Activated gamma-delta T cell (primary cell): Measurements from ENCODE around the gene ARHGAP26.

Experiments
- DNase-seq: peaks from one replicate; lab custom pipeline; 2025; lab: John Stamatoyannopoulos, UW

The ARHGAP26 gene

DNA sequence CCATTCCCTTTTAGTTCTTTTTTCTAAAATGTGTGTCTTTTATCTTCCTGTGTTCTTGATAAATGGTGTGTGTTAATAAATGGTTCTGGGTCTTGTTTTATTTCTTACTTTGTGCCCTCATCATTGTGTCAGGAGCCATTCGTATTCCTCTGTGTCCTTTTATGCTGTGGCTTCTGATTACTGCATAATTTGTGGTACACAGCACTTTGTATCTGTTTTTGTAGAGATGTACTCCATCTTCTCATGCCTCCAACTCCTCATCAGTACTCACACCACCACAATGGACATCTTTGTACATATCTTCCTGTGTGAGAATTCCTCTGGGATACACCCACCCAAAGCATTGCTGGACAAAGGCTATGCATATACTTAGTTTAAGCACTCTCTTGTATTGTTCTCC, 247.4 kb downstream of the ARHGAP26 start:
- DNase-seq, result no peak

DNA sequence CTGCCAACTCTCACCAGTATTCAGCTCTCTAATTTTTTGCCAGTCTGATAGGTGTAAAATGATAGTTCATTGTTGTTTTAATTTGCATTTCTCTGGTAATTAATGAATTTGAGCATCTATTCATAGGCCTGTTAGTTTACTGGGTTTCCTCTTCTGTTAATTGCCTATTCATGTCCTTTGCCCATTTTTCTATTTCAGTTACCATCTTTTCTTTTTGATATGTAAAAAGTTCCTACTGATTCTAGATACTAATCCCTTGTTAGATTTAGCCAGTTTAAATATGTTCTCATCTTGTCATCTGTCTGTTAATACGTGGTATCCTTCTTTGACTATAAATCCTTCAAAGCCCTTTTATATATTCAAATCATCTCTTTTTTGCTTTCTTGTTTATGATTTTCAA, 247.8 kb downstream of the ARHGAP26 start:
- DNase-seq, result no peak

DNA sequence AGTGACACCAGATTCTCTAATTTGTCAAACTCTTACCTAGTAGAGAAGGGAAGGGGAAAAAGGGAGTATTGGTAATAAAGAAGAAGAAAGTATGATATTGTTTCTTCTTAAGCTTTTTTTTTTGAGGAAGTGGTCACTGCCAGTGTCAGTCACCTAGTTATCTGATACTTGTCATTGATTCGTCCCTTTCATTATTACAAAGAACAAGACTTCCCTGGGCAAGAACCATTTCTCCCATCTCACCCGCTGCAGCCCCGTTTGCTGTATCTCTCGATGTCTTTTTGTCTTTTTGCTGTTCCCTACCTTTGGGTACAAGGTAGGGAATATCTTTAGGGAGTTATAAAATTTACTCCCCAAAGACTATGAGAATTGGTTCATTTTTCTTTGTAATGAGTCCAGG, 249.0 kb downstream of the ARHGAP26 start:
- no peak for DNase-seq

DNA sequence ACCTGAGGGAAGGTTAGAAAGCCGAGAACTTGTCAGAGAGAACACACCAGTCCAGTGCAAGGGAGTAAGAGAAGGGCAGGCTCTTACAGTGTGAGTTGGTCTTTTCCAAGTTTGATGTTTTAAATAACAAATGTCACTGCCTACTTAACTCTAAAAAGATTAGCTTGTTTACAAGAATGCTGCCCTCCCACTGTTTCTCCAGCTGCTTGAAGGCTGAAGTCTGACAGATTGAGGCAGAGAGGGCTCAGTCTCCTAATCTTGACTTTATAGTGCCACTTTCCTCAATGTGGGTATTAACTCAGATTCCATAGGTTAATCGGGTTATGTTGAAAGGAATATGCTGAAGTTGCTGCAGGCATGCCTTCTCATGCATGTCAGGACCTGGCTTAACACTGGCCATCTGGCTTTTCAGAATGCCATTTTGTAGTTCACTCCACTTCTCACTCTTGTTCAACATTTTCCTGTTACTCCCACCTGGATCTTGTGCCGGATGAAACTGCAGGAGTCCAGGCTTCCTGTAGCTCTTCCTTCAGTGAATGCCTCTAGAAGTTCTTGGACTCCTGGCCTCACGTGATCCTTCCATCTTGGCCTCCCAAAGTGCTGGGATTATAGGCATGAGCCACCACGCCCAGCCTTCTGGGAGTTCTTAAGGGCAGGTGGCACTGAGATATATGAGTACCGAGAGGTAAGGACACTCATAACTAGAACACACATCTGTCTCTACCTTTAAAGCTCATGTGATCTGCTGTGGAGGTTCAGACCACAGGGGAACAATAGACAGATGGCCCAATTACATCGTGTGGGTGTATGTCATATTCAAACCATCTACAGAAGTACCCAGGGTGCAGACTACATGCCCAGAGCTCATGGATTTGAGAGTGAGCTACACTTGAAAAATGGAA, 249.7 kb downstream of the ARHGAP26 start:
- no peak for DNase-seq

DNA sequence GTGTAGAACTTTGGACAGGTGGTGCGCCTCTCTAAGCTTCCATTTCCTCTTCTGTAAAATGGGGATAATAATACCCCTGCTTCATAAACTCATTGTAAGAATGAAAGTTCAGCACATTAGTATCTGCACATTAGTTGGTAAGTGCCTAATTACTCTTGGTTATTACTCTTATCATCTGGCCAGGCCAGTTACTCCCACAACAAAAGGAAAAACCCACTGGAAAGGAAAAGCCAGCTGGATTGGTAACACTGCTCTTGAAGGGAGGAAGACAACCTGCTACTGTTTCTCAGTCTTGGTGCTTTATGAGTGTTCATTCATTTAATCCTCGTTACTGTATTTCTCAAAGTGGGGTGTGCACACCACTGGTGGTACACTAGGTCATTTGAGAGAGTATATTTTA, 251.4 kb downstream of the ARHGAP26 start:
- DNase-seq, result no peak

DNA sequence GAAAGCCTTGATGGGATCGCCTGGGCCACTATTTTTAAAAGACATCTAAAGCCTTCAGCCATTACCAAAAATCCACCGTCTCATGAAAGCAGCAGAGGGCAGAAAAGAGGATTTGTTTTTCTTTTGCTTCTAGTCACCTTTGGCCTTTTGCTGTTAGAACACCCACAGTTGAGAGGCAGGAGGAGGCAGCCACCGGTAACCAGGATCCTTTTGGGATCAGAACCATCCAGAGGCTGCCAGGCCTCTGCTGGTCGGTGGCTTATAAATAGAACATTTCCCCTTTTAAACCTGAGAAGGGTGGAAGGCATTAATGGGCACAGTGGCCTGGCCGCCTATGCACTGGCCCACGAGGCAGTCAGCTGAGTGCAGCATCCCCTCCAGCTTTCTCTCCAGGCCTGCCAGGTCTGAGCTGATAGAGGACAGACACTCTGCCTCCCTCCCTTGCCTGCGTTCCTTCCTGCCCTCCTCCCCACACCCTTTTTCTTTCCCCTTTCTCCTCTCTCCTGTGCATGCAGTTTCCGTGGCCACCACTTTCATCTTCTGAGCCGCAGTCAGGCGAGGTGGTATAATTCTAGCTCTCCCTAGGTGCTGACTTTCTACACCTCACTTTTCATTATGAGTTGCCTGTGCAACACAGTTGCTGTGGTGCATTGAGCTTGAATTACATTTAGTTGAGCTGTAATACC, 253.4 kb downstream of the ARHGAP26 start:
- no peak for DNase-seq

DNA sequence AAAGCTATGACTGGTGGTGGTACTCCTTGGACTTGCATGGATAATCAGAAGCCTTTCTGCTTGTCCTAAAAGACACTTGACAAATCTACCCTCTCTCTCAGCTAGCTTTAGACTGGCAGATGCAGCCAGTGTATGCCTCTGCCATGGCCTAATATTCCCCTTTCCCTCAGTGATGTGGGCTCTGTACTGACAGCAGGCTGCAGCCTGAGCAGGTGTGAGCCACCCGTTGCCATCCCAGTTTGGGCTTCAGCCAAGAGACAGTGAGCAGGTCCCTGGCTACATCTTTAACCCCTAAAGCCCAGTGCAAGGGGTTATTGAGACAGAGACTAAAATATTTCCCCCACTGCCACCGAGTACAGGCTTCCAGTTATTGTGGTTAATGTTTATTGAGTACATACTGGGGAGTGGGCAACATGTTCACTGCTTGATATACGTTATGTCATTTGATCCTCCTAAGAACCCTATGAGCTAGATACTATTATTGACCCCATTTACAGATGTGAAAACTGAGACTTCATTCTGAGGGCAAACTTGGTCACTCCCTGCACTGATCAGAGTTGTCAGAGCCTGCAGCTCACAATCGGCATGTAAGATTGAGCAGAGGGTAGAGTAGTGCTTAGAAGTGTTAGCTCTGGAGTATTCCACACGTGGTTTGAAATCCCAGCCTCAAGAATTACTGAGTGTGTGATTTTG, 254.2 kb downstream of the ARHGAP26 start:
- no peak for DNase-seq

DNA sequence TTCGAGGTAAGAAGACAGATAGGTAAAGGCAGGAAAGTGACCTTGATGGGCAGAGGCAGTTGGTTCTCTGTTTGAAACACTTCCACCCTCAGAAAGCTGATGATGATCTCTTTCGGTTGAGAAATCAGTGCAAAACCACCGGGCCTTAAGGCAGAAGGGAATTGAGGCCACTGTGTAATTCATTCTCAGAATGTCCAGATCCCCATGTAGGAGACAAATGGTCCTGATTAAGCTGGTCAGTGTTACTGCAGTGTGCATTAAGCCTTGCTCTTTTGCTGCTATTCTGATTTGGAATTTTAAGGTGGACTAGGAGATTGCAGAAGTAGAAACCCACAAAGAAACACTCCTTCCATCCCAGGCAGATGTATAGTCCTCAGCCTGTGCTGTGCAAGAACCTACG, 255.2 kb downstream of the ARHGAP26 start:
- DNase-seq, result no peak

DNA sequence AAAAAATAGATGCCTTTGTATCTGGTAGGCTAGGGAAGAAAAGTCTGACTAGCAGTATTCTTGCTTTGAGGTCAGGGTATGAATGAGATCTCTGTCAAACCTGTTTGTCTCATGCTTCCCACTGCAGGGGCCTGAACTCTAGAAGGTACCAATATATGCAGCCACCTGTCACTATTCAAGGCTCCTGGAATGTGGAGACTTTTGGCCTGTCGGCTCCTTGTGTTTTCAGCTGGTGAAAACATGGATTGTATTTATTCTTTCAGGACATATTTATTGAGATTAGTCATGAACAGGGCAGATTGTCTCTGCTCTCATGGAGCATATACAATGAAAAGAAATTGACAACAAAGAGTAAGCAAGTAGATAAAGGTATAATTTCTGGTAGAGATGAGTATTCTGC, 255.8 kb downstream of the ARHGAP26 start:
- DNase-seq, result no peak

DNA sequence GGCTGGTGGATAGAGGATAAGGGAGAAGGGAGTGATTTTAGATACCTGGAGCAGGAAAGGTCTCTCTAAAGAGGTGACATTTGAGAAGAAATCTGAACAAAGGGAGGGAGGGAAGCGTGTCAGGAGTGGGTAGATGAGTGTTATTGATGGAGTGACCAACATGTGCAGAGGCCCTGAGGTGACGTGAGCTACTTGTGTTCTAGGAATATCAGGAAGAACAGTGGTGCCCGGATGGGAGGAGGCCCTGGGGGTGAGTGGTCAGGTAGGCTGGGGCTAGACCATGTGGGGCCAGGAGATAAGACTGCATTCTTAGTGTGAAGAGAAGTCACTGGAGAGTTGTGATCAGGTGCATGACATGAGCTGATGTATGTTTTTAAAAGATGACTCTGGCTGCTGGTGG, 256.2 kb downstream of the ARHGAP26 start:
- no peak for DNase-seq

DNA sequence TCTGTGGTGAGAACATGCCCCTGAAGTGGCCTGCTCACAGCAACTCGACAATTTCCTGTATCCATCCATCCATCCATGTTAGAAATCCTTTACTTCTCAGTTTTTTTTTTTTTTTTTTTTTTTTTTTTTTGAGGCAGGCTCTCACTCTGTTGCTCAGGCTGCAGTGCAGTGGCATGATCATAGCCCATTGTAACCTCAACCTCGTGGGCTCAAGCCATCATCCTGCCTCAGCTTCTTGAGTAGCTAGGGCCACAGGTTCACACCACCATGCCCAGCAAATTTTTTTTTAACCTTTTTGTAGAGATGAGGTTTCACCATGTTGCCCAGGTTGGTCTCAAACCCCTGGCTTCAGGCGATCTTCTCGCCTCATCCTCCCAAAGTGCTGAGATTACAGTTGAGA, 259.1 kb downstream of the ARHGAP26 start:
- DNase-seq, result no peak

DNA sequence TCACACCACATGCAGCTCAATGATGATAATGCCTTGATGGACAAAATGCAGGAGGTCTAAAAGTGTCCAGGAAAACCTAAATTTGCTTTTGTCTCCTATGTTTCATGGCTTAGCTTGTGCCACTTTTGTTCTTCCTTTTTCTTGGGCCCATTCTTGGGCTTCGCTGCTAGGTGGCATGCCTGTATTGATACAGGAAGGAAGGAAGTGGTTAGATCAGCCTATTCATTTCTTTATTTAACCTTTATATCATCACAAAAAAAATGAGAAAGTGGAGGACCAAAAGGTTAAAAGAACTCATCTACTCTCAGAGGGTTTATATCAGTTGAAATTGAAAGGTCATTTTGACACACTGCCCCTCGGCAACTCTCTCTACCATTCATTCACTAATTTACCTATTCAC, 260.2 kb downstream of the ARHGAP26 start:
- no peak for DNase-seq

DNA sequence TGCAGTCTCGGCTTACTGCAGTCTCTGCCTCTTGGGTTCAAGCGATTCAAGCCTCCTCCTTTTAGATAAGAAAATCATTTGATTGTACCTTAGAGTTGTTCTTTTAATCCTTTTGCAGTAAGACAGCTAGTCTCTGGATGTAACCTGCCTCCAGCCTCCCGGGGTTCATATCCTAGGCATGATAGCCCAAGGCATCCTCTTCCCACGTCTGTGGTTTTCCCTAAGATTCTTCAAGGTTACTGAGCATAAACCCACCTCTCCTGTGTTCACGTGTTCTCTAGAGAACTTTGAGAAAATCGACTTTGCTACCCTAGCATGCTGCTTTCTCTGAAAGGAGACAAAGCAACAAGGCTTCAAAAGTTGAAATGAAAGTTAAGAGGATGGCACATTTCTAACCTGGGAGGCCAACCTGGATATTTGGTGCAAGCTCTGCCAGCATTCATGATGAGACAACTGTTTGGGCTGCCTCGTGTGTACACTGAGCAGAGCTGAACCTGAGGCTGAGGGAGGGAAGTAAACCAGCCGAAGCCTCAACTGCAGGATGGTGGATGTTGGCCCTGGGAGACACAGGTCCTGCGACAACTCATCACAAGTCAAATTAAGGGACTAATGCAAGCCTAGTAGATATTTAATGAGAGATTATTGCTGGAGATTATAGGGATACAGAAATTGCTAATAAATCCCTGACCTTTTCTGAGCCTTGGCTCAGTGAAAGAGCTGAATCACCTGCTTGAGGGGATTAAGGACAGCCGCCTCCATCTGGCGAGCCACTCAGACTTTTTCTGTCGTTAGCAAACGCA, 261.8 kb downstream of the ARHGAP26 start:
- DNase-seq, result no peak

DNA sequence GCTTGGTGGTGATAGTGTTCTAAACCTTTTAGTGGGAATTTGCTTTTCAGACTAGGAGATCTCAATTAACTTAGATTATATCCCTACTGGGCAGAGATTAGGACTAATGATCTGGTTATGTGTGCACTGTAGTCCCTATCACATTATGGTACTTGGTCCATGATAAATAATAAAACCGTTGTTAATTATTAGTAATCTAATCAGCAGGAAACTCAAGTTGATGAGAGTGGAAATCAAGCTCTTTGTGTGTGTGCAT, 262.3 kb downstream of the ARHGAP26 start:
- DNase-seq, result no peak

DNA sequence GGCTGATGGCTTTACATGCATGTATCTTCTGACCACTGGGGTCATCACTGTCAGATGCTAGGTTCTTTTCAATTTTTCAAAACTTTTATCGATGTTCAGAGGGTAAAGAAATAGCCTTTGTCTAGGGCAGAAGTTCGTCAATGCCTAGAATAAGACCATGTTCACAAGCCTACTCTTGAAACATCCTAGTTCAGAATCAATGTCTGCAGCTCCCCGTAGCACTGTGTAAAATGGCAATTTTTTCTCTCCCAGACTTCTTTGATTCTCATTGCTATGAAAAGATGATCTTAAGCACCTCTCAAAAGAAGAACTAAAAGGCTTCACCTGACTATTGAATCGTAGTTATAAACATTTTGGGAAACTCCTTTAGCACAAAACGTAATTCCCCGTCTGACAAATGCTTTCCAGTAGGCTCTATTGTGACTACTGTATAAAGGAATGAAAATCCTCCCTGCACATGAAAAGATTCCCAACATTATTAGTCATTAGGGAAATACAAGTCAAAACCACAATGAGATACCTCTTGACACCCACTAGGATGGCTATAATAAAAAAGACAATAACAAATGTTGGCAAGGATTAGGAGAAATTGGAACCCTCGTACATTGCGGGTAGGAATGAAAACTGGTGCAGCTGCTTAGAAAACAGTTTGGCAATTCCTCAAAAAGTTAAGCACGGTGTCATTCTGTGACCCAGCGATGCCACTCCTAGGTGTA, 263.5 kb downstream of the ARHGAP26 start:
- no peak for DNase-seq

DNA sequence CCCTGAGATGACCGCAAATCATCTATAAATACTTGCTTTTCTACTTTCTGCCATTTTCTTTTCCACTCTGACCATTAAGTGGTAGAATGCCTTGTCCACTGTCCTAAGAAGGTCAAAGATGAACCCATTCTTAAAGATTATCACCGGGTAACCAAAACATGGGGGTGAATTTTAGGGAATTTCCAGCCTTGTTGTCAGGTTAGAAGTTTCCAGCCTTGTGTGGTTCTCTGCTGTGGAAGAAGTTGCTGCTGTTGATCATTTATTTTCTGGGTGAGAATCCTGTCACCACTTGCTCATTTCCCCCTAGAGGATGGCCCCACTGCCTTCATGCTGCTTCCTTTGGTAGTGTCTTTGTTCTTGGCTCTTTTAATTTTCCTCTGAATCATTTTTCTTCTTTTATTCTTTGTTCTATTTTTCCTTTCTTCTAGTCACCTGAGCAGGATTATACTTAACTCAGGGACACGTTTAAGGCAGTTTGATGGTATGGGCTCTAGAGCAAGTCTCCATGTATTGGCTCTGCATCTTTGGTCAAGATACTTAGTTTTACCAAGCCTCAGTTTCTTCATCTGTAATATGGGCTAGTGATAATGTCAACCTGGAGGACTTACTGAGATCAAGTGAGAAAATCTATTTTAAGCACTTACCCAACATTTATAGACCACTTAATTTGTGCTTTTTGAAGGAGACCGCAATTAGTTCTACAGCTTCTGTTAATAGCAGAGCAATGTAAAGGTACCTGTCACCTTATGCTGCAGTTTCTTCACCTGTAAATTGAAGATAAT, 266.2 kb downstream of the ARHGAP26 start:
- DNase-seq, result no peak

DNA sequence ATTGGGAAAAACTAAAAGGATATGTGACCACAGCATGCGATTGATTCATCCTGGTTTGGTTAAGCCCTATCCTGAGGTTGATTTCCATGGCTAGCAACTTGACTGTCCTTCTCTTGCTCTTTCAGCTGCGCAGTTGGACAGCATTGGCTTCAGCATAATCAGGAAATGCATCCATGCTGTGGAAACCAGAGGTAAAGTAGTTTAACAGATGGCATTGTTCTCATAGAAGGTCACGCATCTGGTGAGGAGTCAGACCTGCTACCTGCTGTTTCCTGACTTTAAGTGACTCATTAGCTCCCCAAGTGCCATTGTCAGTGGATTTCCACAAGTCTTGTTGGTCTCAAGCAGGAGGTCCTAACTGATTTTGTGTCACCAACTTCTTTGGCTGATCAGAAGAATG, 266.9 kb downstream of the ARHGAP26 start:
- DNase-seq, result no peak

DNA sequence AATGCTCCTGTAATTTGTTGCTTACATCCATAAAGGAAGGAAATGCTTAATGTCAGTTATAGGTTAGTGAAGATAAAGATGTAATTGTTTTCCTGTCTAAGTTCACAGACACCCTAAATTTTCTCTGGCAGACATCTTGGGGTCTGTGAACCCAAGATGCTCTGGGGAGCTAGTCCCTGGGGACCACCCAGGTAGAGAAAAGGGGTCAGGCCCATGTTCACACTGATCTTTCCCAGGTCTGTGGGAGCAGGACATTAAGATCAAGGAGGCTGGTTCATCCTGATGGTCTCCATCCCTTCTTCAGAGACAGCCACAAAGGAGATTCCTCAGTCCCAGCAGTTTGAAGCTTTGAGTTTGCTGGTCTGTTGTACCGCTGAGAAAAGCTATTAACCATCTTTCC, 267.5 kb downstream of the ARHGAP26 start:
- no peak for DNase-seq

DNA sequence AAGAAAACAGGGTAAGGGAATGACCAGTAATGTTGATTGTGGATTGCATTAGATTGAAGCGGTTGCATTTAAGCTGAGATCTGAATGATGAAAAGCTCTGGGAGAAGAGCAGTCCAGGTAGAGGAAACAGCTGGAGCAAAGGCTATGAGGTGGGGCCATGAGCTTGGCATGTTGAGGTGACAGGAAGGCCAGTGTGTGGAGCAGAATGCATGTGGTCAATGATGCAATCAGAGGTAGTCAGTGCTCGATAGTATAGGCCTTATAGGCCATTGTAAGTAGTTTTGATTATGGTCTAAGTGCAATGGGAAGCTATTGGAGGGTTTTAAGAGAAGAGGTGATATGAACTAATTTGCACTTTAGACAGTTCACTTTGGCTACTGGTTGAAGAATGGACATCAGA, 270.4 kb downstream of the ARHGAP26 start:
- no peak for DNase-seq

DNA sequence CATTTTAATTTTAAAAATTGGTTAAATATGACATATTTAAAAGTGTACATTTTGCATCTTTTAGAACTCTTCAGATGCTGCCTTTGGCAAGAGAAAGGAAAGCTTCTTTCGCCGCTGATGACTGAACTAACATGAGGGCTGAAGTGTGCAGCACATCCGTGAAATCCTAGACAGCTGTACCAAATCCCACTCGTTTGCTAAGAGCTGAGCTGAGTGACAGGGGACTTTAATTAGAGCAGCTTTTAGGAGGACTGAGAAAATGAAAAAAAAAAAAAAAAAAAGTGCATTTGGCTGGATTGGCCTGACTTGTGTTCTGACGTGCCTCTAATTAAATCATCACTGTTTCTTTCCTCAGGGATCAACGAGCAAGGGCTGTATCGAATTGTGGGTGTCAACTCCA, 271.3 kb downstream of the ARHGAP26 start:
- DNase-seq, result no peak
